ENCODE data around the gene MAN1A1.

Gene MAN1A1

GRCh38 chr6:119345114-119345513 lies 4.4 kb downstream of the MAN1A1 start:
- H4K20me1 ChIP-seq (ENCODE audit: insufficient read depth, low read length, poor library complexity, severe bottlenecking) = peaks cover 4% of the 10 kb centered on the region
- no peaks in the 10 kb centered on the region for H3K36me3 ChIP-seq (ENCODE audit: insufficient read depth, low read length)
- peaks cover 67% of the 10 kb centered on the region for H3K4me1 ChIP-seq (ENCODE audit: insufficient read depth, low read length, poor library complexity, severe bottlenecking)
- no peak overlapping the region for H3K9ac ChIP-seq (ENCODE audit: low read depth, low read length, poor library complexity, severe bottlenecking)
- no peaks in the 10 kb centered on the region for H3K9me2 ChIP-seq (replicated peaks; ENCODE audit: low read depth, low read length)
- no peaks in the 10 kb centered on the region for H3F3A ChIP-seq (ENCODE audit: low read depth)
- no peak overlapping the region for H2AFZ ChIP-seq (ENCODE audit: low read length)
- H3K9me3 ChIP-seq (ENCODE audit: insufficient read depth, low read depth, low read length) = no peaks in the 10 kb centered on the region
- H3K4me3 ChIP-seq (ENCODE audit: low read length, poor library complexity, severe bottlenecking) = peak overlapping the region; percentile 80
- peak overlapping the region; percentile 89 for H3K4me2 ChIP-seq (ENCODE audit: low read depth, low read length, poor library complexity, severe bottlenecking)
- TF ChIP-seq EZH2phosphoT487 (IDR thresholded peaks at IDR 0.05; ENCODE audit: borderline replicate concordance) (no peak), CTCF (conservative IDR thresholded peaks at IDR 0.05; ENCODE audit: low read length) (no peak)
- H3K27me3 ChIP-seq (ENCODE audit: insufficient read depth, low read length, poor library complexity, severe bottlenecking) = no peaks in the 10 kb centered on the region
- peaks cover 87% of the 10 kb centered on the region for H3K79me2 ChIP-seq (ENCODE audit: insufficient read depth, low read length)

GRCh38 chr6:119344306-119344705 lies 5.3 kb downstream of the MAN1A1 start:
- Histone ChIP-seq H3K9me2 (replicated peaks; ENCODE audit: low read depth, low read length) (no peaks in the 10 kb centered on the region), H4K20me1 (ENCODE audit: insufficient read depth, low read length, poor library complexity, severe bottlenecking) (peaks cover 4% of the 10 kb centered on the region), H3K36me3 (ENCODE audit: insufficient read depth, low read length) (no peaks in the 10 kb centered on the region), H3K4me3 (ENCODE audit: low read length, poor library complexity, severe bottlenecking) (peak overlapping the region; percentile 80), H3K4me2 (ENCODE audit: low read depth, low read length, poor library complexity, severe bottlenecking) (peak overlapping the region; percentile 89), H3K79me2 (ENCODE audit: insufficient read depth, low read length) (peaks cover 88% of the 10 kb centered on the region), H3F3A (ENCODE audit: low read depth) (no peaks in the 10 kb centered on the region), H3K9me3 (ENCODE audit: insufficient read depth, low read depth, low read length) (no peaks in the 10 kb centered on the region), H3K9ac (ENCODE audit: low read depth, low read length, poor library complexity, severe bottlenecking) (peak overlapping the region; percentile 7), H3K27me3 (ENCODE audit: insufficient read depth, low read length, poor library complexity, severe bottlenecking) (no peaks in the 10 kb centered on the region), H3K4me1 (ENCODE audit: insufficient read depth, low read length, poor library complexity, severe bottlenecking) (peaks cover 70% of the 10 kb centered on the region), H2AFZ (ENCODE audit: low read length) (no peak overlapping the region)
- no peak for TF ChIP-seq CTCF (conservative IDR thresholded peaks at IDR 0.05; ENCODE audit: low read length)
- no peak for TF ChIP-seq EZH2phosphoT487 (IDR thresholded peaks at IDR 0.05; ENCODE audit: borderline replicate concordance)

GRCh38 chr6:119343573-119344146 lies 5.9 kb downstream of the MAN1A1 start:
- Histone ChIP-seq H2AFZ (ENCODE audit: low read length) (no peak overlapping the region), H3K36me3 (ENCODE audit: insufficient read depth, low read length) (no peaks in the 10 kb centered on the region), H3K79me2 (ENCODE audit: insufficient read depth, low read length) (peaks cover 87% of the 10 kb centered on the region), H3K4me1 (ENCODE audit: insufficient read depth, low read length, poor library complexity, severe bottlenecking) (peaks cover 76% of the 10 kb centered on the region), H3K27me3 (ENCODE audit: insufficient read depth, low read length, poor library complexity, severe bottlenecking) (no peaks in the 10 kb centered on the region), H4K20me1 (ENCODE audit: insufficient read depth, low read length, poor library complexity, severe bottlenecking) (peaks cover 4% of the 10 kb centered on the region), H3K9ac (ENCODE audit: low read depth, low read length, poor library complexity, severe bottlenecking) (peak overlapping the region; percentile 7), H3F3A (ENCODE audit: low read depth) (no peaks in the 10 kb centered on the region), H3K9me2 (replicated peaks; ENCODE audit: low read depth, low read length) (no peaks in the 10 kb centered on the region), H3K9me3 (ENCODE audit: insufficient read depth, low read depth, low read length) (no peaks in the 10 kb centered on the region), H3K4me3 (ENCODE audit: low read length, poor library complexity, severe bottlenecking) (peak overlapping the region; percentile 80), H3K4me2 (ENCODE audit: low read depth, low read length, poor library complexity, severe bottlenecking) (peak overlapping the region; percentile 89)
- no peak for TF ChIP-seq CTCF (conservative IDR thresholded peaks at IDR 0.05; ENCODE audit: low read length)

Data from Loucy (cell line).